PC-9 (cell line): ENCODE data around the gene NT5C2. TPM values are rescaled to one million over a fixed set of nuclear protein-coding genes. Genes with fewer than 3 reads are reported as not detected.
A peak's percentile ranks its signal among the peaks of the same experiment; 100 is the strongest.
"Not testable (repeated sequence)": the region's sequence is repeated elsewhere in the genome, so short reads cannot be mapped to it uniquely, and the experiment has no call there.

Experiments
- BruUV-seq: library from RNA; stranded (reverse); fragments of 400-500 nt; replicated peaks from 2 replicates; lab custom pipeline; 2021; lab: Mats Ljungman, UMichigan
- CTCF ChIA-PET: fragments of 300-600 bp; sonication (Branson Sonifier 250); formaldehyde crosslinking; loops from one replicate; lab custom pipeline; 2022; ENCODE audit warnings: antibody characterized with exemption; lab: Charles Lee
- POLR2A ChIA-PET: fragments of 300-600 bp; sonication (Branson Sonifier 250); formaldehyde crosslinking; loops from one replicate; lab custom pipeline; 2022; ENCODE audit warnings: antibody characterized with exemption; ENCODE audit not compliant: unreplicated experiment; lab: Charles Lee
- DNase-seq, 2 experiments: peaks; one replicate each; pipeline versions ENCODE4 v3.0.0 to v3.0.0-alpha.2; 2015 to 2022; ENCODE audit warnings: mixed read lengths in 1 of 2
- H2AFZ ChIP-seq: fragments of 200-600 bp; sonication (generic); 2 replicates; pipeline ENCODE4 v1.8.1; 2017; ENCODE audit warnings: antibody characterized with exemption
- H3F3A ChIP-seq: fragments of 200-600 bp; sonication (generic); 2 replicates; pipeline ENCODE4 v1.8.1; 2017; ENCODE audit warnings: antibody characterized with exemption, mild to moderate bottlenecking, low read depth; ENCODE audit not compliant: insufficient read depth
- H3K27ac ChIP-seq: fragments of 200-600 bp; sonication (generic); 2 replicates; pipeline ENCODE4 v1.6.1; 2016; ENCODE audit warnings: mixed run types
- H3K27me3 ChIP-seq: fragments of 200-600 bp; sonication (generic); 2 replicates; pipeline ENCODE4 v1.6.1; 2016; ENCODE audit warnings: low read depth, mixed run types; ENCODE audit not compliant: insufficient read depth
- H3K36me3 ChIP-seq: fragments of 200-600 bp; sonication (generic); 2 replicates; pipeline ENCODE4 v1.6.1; 2016; ENCODE audit warnings: low read depth, mixed run types
- H3K4me1 ChIP-seq: fragments of 200-600 bp; sonication (generic); replicated peaks from 2 replicates; pipeline ENCODE4 v1.6.1; 2016; ENCODE audit warnings: mixed run types; ENCODE audit not compliant: insufficient read depth
- H3K4me2 ChIP-seq: fragments of 200-600 bp; sonication (generic); 2 replicates; pipeline ENCODE4 v1.6.1; 2017; ENCODE audit warnings: mixed run types
- H3K4me3 ChIP-seq: fragments of 200-600 bp; sonication (generic); 2 replicates; pipeline ENCODE4 v1.6.1; 2016; ENCODE audit warnings: mixed run types
- H3K79me2 ChIP-seq: fragments of 200-600 bp; sonication (generic); 2 replicates; pipeline ENCODE4 v1.6.1; 2017; ENCODE audit warnings: low read depth, mixed run types
- H3K9me2 ChIP-seq: fragments of 200-600 bp; sonication (generic); 2 replicates; pipeline ENCODE4 v1.8.1; 2017; ENCODE audit warnings: mild to moderate bottlenecking; ENCODE audit not compliant: insufficient read depth
- H3K9me3 ChIP-seq: fragments of 200-600 bp; sonication (generic); 2 replicates; pipeline ENCODE4 v1.8.1; 2016; ENCODE audit warnings: low read depth; ENCODE audit not compliant: insufficient read depth
- H4K20me1 ChIP-seq: fragments of 200-600 bp; sonication (generic); 2 replicates; pipeline ENCODE4 v1.8.1; 2017; ENCODE audit not compliant: insufficient read depth
- EZH2 ChIP-seq: fragments of 200-600 bp; sonication (generic); IDR thresholded peaks from 2 replicates; pipeline ENCODE4 v1.8.0; 2017; ENCODE audit warnings: antibody characterized with exemption, low read depth
- intact Hi-C: fragments of 100-400 bp; cut with micrococcal nuclease; formaldehyde crosslinking; loops from one replicate; pipeline ENCODE4 v1.10.0; 2022; ENCODE audit not compliant: unreplicated experiment
- total RNA-seq: library from RNA; stranded (reverse); gene quantifications from 2 replicates; pipeline ENCODE4 v1.2.3, GENCODE V29; 2021
- TF ChIP-seq, protein P1 (sequence below): fragments of 200-600 bp; sonication (generic); conservative IDR thresholded peaks from 2 replicates; pipeline ENCODE4 v1.6.1; 2017; ENCODE audit warnings: mixed run types, antibody characterized with exemption, mild to moderate bottlenecking, moderate library complexity

The NT5C2 gene
- total RNA-seq, 1 experiment from 2014 or later = 67.9 TPM

GRCh38 chr10:103130910-103131309 lies 62.2 kb downstream of the NT5C2 start:
- ChIA-PET POLR2A (no interaction called here), CTCF (no interaction called here)
- TF ChIP-seq EZH2 = no peak
- TF ChIP-seq, protein P1, sequence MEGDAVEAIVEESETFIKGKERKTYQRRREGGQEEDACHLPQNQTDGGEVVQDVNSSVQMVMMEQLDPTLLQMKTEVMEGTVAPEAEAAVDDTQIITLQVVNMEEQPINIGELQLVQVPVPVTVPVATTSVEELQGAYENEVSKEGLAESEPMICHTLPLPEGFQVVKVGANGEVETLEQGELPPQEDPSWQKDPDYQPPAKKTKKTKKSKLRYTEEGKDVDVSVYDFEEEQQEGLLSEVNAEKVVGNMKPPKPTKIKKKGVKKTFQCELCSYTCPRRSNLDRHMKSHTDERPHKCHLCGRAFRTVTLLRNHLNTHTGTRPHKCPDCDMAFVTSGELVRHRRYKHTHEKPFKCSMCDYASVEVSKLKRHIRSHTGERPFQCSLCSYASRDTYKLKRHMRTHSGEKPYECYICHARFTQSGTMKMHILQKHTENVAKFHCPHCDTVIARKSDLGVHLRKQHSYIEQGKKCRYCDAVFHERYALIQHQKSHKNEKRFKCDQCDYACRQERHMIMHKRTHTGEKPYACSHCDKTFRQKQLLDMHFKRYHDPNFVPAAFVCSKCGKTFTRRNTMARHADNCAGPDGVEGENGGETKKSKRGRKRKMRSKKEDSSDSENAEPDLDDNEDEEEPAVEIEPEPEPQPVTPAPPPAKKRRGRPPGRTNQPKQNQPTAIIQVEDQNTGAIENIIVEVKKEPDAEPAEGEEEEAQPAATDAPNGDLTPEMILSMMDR = no peak
- Histone ChIP-seq H3K27me3 (no peaks in the 10 kb centered on the region), H3K9me3 (no peaks in the 10 kb centered on the region), H3F3A (peaks cover 21% of the 10 kb centered on the region; the same call in 1 of the 2 replicates), H3K79me2 (0 out of 2 replicates have a peak, but pooled peaks cover 9% of the 10 kb centered on the region), H4K20me1 (no peaks in the 10 kb centered on the region), H3K4me1 (no peaks in the 10 kb centered on the region), H3K4me2 (no peak overlapping the region), H2AFZ (no peak overlapping the region), H3K36me3 (peaks cover 11% of the 10 kb centered on the region), H3K9me2 (no peaks in the 10 kb centered on the region), H3K4me3 (no peak overlapping the region), H3K27ac (0 out of 2 replicates have a peak overlapping the region, but pooled peaks have one; percentile 12)
- intact Hi-C loops = no loop called here
- no TSS peak for BruUV-seq
- no peak for DNase-seq

GRCh38 chr10:103130180-103130579 lies 62.9 kb downstream of the NT5C2 start:
- peaks cover 18% of the 10 kb centered on the region; the same call in 1 of the 2 replicates for H3F3A ChIP-seq
- CTCF ChIA-PET, H2AFZ ChIP-seq, POLR2A ChIA-PET, BruUV-seq, H3K9me3 ChIP-seq, H3K9me2 ChIP-seq, H3K4me2 ChIP-seq, H3K27me3 ChIP-seq, H3K27ac ChIP-seq, intact Hi-C loops, H3K4me1 ChIP-seq, H4K20me1 ChIP-seq, H3K4me3 ChIP-seq, DNase-seq: not testable (repeated sequence)
- 0 out of 2 replicates have a peak, but pooled peaks cover 13% of the 10 kb centered on the region for H3K79me2 ChIP-seq
- H3K36me3 ChIP-seq = peaks cover 11% of the 10 kb centered on the region; the same call in 1 of the 2 replicates

DNA sequence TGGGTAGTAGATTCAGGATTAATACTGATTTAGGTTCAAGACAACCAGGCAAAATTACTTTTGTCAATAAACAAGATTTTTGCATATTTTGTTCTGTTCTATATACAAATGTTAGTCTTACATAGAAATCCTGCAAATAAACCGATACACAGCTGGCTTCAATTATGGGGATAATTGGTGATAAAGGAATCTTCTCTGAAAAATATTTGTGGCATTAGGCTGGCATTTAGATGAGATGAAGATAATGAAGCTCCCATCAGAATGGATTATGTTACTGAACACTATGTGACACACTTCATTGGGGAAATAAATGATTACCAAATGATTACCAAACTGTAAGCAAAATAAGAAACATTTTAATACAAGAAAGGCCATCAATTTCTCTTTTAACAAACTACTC lies 65.8 kb downstream of the NT5C2 start:
- H3K9me2 ChIP-seq = no peaks in the 10 kb centered on the region
- no peaks in the 10 kb centered on the region for H3K27me3 ChIP-seq
- H2AFZ ChIP-seq = no peak overlapping the region
- ChIA-PET CTCF (no interaction called here), POLR2A (interaction anchor here (0.7 kb wide), 1 partner anchor 102 kb away, joined by 7 read pairs; no protein-coding TSS in a partner anchor)
- TF ChIP-seq, protein P1 = no peak
- TF ChIP-seq EZH2 = no peak
- intact Hi-C loops = no loop called here
- H3K9me3 ChIP-seq = no peaks in the 10 kb centered on the region
- H3K4me3 ChIP-seq = no peak overlapping the region
- no peak for DNase-seq
- peaks cover 21% of the 10 kb centered on the region; the same call in 1 of the 2 replicates for H3K79me2 ChIP-seq
- no TSS peak for BruUV-seq
- H3K36me3 ChIP-seq = peaks cover 4% of the 10 kb centered on the region; the same call in 1 of the 2 replicates
- no peak overlapping the region for H3K4me2 ChIP-seq
- H3K4me1 ChIP-seq = no peaks in the 10 kb centered on the region
- H3K27ac ChIP-seq = 0 out of 2 replicates have a peak overlapping the region, but pooled peaks have one; percentile 26
- peaks cover 2% of the 10 kb centered on the region; the same call in 1 of the 2 replicates for H3F3A ChIP-seq
- H4K20me1 ChIP-seq = no peaks in the 10 kb centered on the region
